Uterus (tissue), 2 donors: Measurements from ENCODE around the gene ATP5F1E.

ENCODE experiments used
- CTCF ChIP-seq, 4 experiments: fragments of 200-600 bp in 2 of 4; fragments of 450-650 bp in 2 of 4; sonication (generic) in 2 of 4; IDR thresholded peaks; one replicate each; pipeline ENCODE4 v1.5.1; 2016 to 2019; ENCODE audit warnings: antibody characterized with exemption in 4 of 4, mild to moderate bottlenecking in 2 of 4, moderate library complexity in 1 of 4
- POLR2A ChIP-seq, 2 donors: fragments of 450-650 bp; IDR thresholded peaks; one replicate each; pipeline ENCODE4 v1.6.1; 2016; ENCODE audit warnings: antibody characterized with exemption in 2 of 2, mild to moderate bottlenecking in 1 of 2, moderate library complexity in 1 of 2

- TF ChIP-seq CTCF (IDR thresholded peaks at IDR 0.05) (no peak), POLR2A (IDR thresholded peaks at IDR 0.05) (no peak)
Measured at GRCh38 chr20:59003836-59004492, 28.2 kb downstream of the ATP5F1E start.
